ENCODE measurements around the gene CFAP221.

DNA sequence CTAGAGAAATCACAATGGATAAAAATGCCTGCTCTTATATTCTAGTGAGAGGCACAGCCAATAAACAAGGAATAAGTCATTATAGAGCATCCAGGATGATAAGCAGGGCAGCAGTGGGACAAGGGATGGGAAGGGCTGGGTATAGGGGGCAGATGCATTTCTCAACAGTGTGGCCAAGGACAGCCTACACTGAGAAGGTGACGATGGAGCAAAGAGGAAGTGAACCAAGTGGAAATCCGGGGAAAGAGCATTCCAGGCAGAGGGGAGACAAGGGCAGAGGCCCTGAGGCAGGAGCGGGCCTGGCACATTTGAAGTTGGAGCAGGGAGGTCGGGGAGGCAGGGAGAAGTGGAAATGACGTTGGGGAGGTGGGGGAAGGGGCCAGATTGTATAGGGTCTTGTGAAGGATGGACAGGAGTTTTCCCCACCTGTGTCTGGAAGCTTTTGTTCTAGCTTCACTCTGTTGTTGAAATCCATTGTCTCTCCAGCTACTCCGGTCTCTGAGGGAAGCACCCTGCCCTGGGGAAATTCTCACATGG is 152.3 kb downstream of the CFAP221 start:
- TF ChIP-seq, protein P1, sequence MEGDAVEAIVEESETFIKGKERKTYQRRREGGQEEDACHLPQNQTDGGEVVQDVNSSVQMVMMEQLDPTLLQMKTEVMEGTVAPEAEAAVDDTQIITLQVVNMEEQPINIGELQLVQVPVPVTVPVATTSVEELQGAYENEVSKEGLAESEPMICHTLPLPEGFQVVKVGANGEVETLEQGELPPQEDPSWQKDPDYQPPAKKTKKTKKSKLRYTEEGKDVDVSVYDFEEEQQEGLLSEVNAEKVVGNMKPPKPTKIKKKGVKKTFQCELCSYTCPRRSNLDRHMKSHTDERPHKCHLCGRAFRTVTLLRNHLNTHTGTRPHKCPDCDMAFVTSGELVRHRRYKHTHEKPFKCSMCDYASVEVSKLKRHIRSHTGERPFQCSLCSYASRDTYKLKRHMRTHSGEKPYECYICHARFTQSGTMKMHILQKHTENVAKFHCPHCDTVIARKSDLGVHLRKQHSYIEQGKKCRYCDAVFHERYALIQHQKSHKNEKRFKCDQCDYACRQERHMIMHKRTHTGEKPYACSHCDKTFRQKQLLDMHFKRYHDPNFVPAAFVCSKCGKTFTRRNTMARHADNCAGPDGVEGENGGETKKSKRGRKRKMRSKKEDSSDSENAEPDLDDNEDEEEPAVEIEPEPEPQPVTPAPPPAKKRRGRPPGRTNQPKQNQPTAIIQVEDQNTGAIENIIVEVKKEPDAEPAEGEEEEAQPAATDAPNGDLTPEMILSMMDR (conservative IDR thresholded peaks at IDR 0.05; ENCODE audit: low read length), result no peak
- TF ChIP-seq EZH2phosphoT487 (IDR thresholded peaks at IDR 0.05; ENCODE audit: borderline replicate concordance), result no peak
